Lower leg skin (tissue), 4 donors: ENCODE results near the gene SGCA. TPM values are rescaled to one million over a fixed set of nuclear protein-coding genes. Genes with fewer than 3 reads are reported as not detected.

Experiments used
- DNase-seq, 2 donors: peaks; one replicate each; pipeline ENCODE4 v3.0.0-alpha.2; 2019; ENCODE audit warnings: low spot score in 2 of 2
- H3K4me3 ChIP-seq: fragments of 200-600 bp; sonication (generic); 2 replicates; pipeline ENCODE4 v1.5.1; 2017; ENCODE audit warnings: mild to moderate bottlenecking, low read depth; ENCODE audit not compliant: poor library complexity, severe bottlenecking
- CTCF ChIP-seq, 3 donors: fragments of 450-650 bp; IDR thresholded peaks; one replicate each; pipeline ENCODE4 v1.5.1; 2016; ENCODE audit warnings: antibody characterized with exemption in 3 of 3, mild to moderate bottlenecking in 3 of 3, moderate library complexity in 2 of 3
- POLR2A ChIP-seq, 2 donors: fragments of 450-650 bp; IDR thresholded peaks; one replicate each; pipeline ENCODE4 v1.6.1; 2016 to 2017; ENCODE audit warnings: antibody characterized with exemption in 2 of 2, mild to moderate bottlenecking in 1 of 2, moderate library complexity in 1 of 2
- WGBS, 2 donors: methylation state at CpG; one replicate each; pipeline ENCODE4 v1.1.5; 2018; 5-methylcytosine and 5-hydroxymethylcytosine counted together
- intact Hi-C: fragments of 100-400 bp; cut with DNase I; formaldehyde crosslinking; loops from one replicate; pipeline ENCODE4 v1.15.0; 2023; ENCODE audit warnings: low total_unique reads
- total RNA-seq, 4 donors: library from RNA; depleted of rRNA; stranded (reverse); fragments of >200 nt; gene quantifications; one replicate each; pipeline ENCODE4 v1.1.0, GENCODE V29; 2016

SGCA gene
- total RNA-seq, 4 donors from 2014 or later: 1.0 to 9.9 (median 5.6) TPM

- DNase-seq: no peak
- TF ChIP-seq CTCF (IDR thresholded peaks at IDR 0.05) (no peak), POLR2A (IDR thresholded peaks at IDR 0.05) (no peak)
- peak overlapping the region; percentile 77 for H3K4me3 ChIP-seq
- intact Hi-C loops: no loop called here
- 2 to 5% methylated on average over 5 of the region's 5 CpGs for WGBS, 2 donors
Observed at GRCh38 chr17:50147841-50148225, 18.0 kb upstream of the SGCA start.

- 1 to 2% methylated on average over 16 to 23 of the region's 25 CpGs for WGBS, 2 donors
- intact Hi-C loops: no loop called here
- peak overlapping the region; percentile 77 for H3K4me3 ChIP-seq
- TF ChIP-seq POLR2A (IDR thresholded peaks at IDR 0.05): no peak
- TF ChIP-seq CTCF (IDR thresholded peaks at IDR 0.05): no peak
- peak in 1 of 2 donors; percentile 93 for DNase-seq
Observed at GRCh38 chr17:50148226-50149090, 17.3 kb upstream of the SGCA start.

GRCh38 chr17:50149091-50149416 is 16.8 kb upstream of the SGCA start:
- peak overlapping the region; percentile 77 for H3K4me3 ChIP-seq
- peak in 1 of 2 donors; percentile 89 for DNase-seq
- 0 to 1% methylated on average over 7 to 30 of the region's 30 CpGs for WGBS, 2 donors
- intact Hi-C loops: no loop called here
- TF ChIP-seq CTCF (IDR thresholded peaks at IDR 0.05) (no peak), POLR2A (IDR thresholded peaks at IDR 0.05) (no peak)

- peak overlapping the region; percentile 77 for H3K4me3 ChIP-seq
- DNase-seq: no peak
- 1% methylated on average over 24 to 69 of the region's 123 CpGs for WGBS, 2 donors
- TF ChIP-seq POLR2A (IDR thresholded peaks at IDR 0.05) (no peak), CTCF (IDR thresholded peaks at IDR 0.05) (no peak)
- intact Hi-C loops: no loop called here
Observed at GRCh38 chr17:50149417-50150353, 16.1 kb upstream of the SGCA start.

GRCh38 chr17:50150354-50151040 is 15.3 kb upstream of the SGCA start, which contains the start of gene PPP1R9B:
Gene PPP1R9B (minus strand): TSS chr17:50150677. CDS start chr17:50150513, 164 bp downstream.
- DNase-seq: no peak
- intact Hi-C loops: no loop called here
- TF ChIP-seq CTCF (IDR thresholded peaks at IDR 0.05): no peak
- no peak for TF ChIP-seq POLR2A (IDR thresholded peaks at IDR 0.05)
- 0% methylated on average over 42 to 50 of the region's 69 CpGs for WGBS, 2 donors
- peak within 1 kb of the TSS; percentile 77 for H3K4me3 ChIP-seq
